ENCODE results near the gene LAPTM5.
"Not testable (repeated sequence)": the region's sequence is repeated elsewhere in the genome, so short reads cannot be mapped to it uniquely, and the experiment has no call there.

The LAPTM5 gene

DNA sequence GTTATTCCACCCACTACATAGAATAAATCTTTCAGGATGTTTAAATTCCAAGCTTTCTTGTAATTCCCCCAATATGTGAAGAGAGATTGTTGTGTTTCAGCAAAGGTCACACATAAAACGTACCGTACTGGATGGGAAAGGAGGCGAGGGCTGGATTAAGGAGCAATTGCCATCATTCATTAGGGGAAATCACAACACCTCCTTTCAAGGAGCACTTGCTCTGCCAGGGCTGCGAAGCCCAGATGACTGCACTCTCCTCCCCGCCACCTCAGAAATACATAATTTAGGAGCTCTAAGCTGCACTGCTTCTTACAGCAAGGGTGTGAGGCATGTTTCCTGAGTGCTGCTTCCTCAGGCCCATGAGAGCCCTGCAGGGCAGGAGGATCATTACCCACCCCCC lies 63.8 kb downstream of the LAPTM5 start:
- no peak for DNase-seq

DNA sequence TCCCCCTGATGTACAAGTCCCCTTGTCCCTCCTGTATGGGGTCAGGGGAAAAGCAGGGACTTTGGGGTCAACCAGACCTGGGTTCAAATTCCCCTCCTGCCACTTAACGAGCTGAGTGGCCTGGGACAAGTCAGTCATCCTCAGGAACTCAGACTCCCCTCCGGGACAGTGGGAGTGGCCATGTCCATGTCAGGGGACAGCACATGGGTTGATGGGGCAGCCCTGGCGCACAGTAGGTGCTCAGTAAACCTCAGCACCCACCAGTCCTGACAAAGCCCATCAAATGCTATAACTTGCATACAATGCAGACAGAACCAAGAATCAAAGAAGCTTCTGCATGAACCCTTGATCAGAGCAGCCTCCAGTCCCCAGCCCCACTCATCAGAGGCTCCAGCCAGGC lies 64.2 kb downstream of the LAPTM5 start:
- DNase-seq = no peak

DNA sequence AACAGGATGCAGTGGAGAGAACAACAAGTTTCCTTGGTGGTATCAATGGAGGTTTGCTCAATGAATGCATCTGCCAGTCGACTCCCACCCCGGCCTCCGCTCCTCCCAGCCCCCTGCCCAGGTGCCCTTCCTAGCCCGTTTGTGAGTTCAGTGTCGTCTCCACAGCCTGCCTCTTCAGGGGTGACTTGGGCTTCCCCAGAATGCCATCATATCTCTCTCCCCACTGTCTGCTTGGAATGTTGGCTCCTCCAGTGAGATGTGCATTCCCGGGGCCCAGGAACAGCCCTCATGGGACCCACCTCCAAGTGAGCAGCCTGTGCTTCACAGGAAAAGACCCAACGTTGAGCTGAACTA lies 64.6 kb downstream of the LAPTM5 start:
- DNase-seq = no peak

DNA sequence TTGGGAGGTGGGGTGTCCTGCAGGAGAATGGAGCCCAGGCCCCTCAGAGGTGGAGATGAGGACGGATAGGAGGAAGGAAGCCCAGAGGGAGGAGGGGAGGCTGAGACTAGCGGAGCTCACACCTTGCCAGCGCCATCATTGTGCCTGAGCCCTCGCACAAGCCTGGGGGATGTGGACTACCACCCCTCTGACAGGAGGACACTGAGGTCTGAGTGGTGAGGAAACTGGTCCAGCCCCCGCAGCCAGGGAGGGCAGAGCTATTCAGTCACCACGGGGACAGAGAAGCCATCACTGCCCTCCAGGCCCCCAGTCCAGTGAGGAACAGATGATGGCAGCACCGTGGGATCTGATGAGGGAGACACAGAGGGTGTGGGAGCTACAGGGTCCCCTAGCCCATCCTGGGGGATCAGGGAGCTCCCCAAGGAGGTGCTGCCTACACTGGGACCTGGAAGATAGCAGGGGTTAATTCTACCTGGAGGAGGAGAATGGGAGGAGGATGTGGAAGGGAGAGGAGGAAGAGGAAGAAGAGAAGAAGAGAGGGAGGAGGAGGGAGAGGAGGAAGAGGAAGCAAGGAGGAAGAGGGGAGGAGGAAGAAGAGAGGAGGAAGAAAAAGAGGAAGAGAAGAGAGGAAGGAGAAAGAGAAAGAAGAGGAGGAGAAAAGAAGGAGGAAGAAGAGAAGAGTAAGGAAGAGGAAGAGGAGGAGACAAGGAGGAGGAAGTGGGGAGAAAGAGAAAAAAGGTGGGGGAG lies 65.2 kb downstream of the LAPTM5 start:
- DNase-seq = no peak

DNA sequence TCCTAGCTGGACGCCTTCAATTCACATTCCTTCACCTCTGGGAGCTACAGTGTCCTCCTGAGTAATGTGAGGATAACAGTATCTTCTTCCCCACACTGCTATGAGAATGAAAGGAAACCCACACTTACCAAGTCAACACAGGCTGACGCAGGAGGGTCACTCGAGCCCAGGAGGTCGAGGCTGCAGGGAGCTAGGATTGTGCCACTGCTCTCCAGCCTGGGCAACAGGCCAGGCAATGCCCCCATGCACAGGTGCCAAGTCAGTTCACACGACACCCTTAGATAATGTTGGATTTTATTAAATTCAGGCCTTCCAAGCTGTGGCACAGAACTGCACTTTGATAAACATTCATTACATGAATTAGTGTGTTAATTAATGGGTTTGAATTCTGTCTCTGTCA lies 66.1 kb downstream of the LAPTM5 start:
- no peak for DNase-seq

DNA sequence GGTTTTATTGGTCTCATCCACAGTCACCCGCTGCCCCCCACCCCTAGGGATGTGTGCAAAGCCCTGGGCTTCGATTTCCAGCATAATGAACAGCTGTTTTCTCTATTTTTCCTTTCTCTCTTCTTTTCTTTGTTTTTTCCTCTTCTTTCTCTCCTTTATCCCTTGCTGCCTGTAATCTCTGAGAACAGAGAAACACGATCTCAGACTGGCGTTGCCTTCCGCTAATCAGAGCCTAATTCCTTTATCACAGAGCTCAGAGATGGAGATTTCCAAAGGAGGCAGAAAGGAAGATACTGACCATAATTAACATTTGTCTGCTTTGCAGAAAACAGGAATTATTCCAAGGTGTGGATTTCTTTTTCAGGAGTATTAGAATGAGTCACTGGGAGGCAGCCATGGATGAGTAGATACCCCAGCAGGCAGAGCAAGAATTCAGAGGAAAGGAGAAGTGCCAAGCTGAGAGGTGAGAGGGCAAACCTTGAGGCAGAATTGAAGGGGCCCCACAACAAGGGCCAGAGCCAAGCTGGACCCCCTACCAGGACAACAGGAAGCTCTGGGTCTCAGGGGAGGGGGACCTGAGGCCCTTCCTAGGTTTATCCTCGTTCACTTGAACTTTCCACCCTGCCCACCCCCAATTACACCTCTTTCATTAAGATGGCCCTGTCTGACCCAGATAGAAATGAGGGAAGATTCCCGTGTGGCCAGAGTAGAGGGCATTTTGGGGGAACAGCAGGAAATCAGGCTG lies 67.5 kb downstream of the LAPTM5 start:
- DNase-seq = no peak

DNA sequence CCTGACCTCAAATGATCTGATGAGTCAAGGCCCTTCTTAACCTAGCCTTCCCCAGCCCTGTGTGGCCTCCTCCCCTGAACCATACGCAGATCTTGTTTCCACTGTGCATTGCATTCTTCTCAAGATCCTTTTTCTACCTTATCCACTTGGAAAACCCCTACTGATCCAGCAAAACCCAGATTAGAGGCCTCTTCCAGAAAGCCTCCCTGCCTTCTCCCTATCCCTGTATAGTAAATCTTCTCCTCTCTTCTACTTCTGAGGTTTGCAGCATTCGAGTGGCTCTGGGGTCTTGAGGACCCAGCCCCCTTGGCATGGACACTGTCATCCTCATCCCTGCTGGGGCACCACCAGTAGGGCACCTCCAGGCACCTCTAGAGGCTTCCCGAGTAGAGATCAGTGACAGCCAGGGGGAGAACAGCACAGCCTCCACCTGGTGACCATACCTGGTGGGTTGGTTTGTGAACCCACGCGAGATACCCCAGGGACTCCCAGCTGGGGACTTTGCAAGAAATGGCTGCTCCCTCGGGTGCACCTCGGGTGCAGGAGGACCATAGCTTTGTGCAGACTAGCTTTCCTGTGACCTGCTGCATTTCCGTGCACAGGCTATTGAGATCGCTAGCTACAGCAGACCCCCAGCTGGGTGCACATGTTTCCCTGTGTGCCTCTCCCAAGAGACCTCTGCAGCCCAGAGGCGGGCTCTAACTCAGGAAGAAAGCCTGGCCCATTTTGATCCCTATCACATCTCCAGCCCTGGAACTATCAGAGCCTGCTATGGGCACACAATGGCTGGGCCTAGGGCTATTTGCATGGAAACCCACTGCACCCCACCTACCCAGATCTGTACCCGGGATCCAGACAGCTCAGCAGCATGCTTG lies 68.4 kb downstream of the LAPTM5 start:
- no peak for DNase-seq

DNA sequence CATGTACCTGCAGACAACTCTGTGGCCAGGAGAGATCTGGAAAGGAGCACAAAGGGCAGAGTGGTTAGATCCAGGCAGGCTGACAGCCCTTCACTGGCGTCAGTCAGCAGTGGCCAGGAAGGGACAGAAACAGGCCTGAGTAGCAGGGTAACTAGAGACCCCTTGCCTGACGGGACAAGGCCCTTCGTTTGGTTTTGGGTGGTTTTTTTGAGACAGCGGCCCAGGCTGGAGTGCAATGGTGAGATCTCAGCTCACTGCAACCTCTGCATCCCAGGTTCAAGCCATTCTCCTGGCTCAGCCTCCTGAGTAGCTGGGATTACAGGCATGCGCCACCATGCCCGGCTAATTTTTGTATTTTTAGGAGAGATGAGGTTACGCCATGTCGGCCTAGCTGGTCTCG lies 69.1 kb downstream of the LAPTM5 start:
- DNase-seq = not testable (repeated sequence)

DNA sequence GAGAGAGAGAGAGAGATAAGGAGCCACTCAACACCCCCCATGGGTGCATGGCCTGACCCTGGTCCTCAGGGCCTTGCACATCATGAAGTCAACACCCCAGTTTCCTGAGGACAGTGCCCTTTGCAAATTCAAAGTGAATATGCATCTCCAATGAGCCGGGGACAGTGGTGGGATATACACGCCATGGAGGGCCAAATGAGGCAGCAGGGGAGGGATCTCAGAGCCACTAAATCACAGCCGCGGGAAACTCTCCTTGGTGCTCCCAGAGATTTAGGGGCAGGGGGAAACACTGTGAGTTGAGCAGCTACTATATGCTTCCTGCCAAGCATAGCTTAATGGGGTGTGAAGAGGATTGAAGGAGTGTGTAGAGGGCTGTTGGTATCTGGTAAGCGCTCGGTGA lies 69.7 kb downstream of the LAPTM5 start:
- no peak for DNase-seq

DNA sequence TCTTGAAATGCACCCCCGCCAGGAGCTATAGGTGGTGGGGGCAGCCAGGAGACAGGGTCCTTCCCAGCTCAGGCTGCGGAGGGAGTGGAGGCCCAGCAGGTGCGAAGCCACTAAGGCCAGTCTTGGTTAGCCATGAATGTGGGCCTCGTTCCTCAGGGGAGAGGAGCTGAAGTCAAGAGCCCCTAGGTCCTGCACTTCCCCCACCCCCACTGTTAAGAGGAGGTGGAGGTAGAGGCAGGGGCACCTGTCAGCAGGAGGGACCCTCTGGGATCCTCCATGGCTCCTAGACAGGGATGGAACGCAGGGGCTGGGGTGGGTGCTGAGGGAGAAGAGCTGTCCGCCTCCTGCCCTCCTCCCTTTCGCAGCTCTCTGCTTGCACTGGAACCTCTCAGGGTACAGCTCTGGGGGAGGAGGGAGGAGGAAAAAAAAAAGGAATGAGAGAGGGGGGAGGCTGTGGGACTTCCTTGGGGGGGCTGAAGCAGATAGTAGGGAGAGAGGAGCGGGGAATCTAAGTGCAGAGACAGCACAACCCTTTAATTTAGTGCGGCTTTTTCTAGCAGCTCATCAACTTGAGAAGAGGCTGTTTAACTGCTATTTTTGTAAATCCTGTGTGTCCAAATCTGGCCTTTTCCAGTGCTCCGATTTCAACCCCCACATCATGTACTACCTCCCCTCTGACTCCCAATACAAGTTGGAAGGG lies 71.2 kb downstream of the LAPTM5 start:
- DNase-seq = no peak

DNA sequence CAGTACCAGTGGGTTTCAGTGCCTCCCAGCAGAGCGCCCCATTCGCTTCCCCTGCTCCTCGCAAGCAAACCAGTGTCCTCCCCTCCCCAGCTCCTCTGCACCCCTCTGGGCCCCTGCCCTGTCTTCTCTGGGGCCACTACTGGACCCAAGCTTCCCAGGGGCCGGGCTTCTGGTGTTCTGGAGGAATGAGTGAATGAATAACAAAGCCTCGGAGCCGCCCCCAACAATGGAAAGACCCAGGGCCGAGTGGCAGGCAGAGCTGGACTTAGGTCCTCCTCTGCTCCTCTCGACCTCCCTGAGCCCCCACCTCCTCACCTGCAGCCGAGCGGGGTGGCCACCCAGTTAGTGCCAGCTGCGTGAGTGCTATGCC lies 71.8 kb downstream of the LAPTM5 start:
- DNase-seq = no peak

DNA sequence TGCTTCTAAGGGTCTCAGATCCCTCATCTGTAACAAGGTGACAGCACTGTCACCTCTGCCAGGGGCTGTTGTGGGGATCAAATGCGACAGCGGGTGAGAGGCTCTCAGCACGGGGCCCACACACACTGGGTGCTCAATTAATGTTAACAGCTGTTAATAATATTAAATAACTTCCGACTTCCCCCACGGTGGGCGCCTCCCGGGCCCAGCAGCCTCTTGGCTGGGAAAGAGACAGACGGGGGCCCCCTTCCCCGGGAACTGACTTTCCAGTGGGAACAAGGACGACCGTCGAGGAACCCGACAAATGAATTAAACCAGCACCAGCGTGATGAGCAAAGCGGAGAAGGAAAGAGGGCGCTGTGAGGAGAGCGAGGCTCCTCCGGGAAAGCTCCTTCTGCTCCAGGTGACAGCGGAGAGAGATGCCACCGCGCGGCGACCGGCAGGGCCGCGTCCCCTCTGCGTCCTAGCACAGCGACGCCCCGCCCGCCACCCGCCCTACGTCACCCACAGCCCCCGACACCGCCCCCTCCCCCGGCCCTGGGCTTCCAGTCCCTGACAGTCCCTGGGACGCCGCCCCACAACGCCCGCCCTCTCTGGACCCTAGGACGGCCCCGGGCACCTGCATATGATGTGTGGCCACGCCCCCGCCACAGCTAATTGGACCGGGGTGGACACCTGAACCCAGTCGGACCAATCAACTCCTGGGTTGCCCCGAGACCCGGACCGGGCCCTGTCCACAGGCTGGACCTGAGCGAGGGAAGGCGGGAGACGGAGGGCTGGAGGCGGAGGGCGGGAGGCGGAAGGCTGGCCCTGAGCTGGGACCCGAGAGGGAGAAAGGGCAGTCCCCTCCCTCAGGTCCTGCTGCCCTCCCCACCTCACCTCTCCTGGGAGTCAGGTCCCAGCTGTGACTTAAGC lies 72.4 kb downstream of the LAPTM5 start:
- peak in 1 of 14 donors; percentile 79 for DNase-seq

DNA sequence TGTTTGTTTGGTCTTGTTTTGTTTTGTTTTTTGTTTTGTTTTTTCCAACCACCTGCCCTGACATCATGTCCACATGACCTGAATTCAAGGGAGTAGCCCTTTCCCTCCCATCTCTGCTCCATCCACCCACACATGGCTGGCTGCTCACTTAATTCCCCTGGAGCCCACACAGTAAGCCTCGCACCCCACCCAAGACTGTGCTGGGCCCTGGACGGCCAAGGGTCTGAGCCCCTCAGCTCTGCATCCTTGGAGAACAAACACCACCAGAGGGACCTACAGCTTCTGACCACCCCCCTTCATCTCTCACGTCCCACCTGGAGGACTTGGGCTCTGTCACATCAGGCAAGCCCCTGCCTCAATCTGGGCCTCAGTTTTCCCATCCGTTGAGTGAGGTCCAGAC lies 73.3 kb downstream of the LAPTM5 start:
- no peak for DNase-seq

DNA sequence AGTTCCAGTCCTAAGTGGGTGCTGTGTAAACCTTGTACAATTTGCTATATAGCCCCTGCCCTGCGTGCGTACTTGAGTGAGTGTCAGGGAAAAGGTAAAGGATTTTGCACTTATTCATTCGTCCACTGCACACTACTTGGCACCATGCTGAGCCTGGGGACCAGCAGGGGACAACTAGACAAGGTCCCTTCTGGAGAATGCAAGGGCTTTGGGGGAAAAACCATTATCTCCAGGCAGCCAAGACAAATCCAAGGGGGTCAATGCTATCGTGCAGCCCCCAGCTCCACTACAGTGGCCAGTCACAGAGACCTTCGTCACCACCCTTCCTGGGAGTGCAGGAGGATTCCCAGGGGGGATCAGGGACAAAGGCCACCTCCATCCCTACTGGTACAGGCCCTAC lies 73.9 kb downstream of the LAPTM5 start:
- DNase-seq = no peak
